Uterus (tissue), 4 donors: ENCODE data around the gene GRM3. TPM values are rescaled to one million over a fixed set of nuclear protein-coding genes. Genes with fewer than 3 reads are reported as not detected.

Experiments
- DNase-seq, 2 donors: peaks; one replicate each; pipeline ENCODE4 v3.0.0-alpha.2; 2019 to 2020
- H3K27ac ChIP-seq, 2 donors: fragments of 200-600 bp; sonication (generic); 1 replicate in 1 of 2; 2 replicates in 1 of 2; pipeline ENCODE4 v1.5.1; 2016 to 2018
- H3K27me3 ChIP-seq, 2 donors: fragments of 200-600 bp; sonication (generic); one replicate each; pipeline ENCODE4 v1.5.1; 2018 to 2019; ENCODE audit warnings: control low read depth in 1 of 2
- H3K36me3 ChIP-seq, 2 donors: fragments of 200-600 bp; sonication (generic); one replicate each; pipeline ENCODE4 v1.5.1; 2019; ENCODE audit warnings: control low read depth in 1 of 2
- H3K4me1 ChIP-seq, 2 donors: fragments of 200-600 bp; sonication (generic); one replicate each; pipeline ENCODE4 v1.5.1; 2018 to 2019; ENCODE audit warnings: control low read depth in 1 of 2
- H3K4me3 ChIP-seq, 2 donors: fragments of 200-600 bp; sonication (generic); 1 replicate in 1 of 2; 2 replicates in 1 of 2; pipeline ENCODE4 v1.5.1; 2018 to 2019; ENCODE audit warnings: mild to moderate bottlenecking in 1 of 2
- H3K9me3 ChIP-seq, 2 donors: fragments of 200-600 bp; sonication (generic); one replicate each; pipeline ENCODE4 v1.5.1; 2019; ENCODE audit warnings: control low read depth in 1 of 2
- CTCF ChIP-seq, 4 experiments: fragments of 200-600 bp in 2 of 4; fragments of 450-650 bp in 2 of 4; sonication (generic) in 2 of 4; IDR thresholded peaks; one replicate each; pipeline ENCODE4 v1.5.1; 2016 to 2019; ENCODE audit warnings: antibody characterized with exemption in 4 of 4, mild to moderate bottlenecking in 2 of 4, moderate library complexity in 1 of 4
- POLR2A ChIP-seq, 2 donors: fragments of 450-650 bp; IDR thresholded peaks; one replicate each; pipeline ENCODE4 v1.6.1; 2016; ENCODE audit warnings: antibody characterized with exemption in 2 of 2, mild to moderate bottlenecking in 1 of 2, moderate library complexity in 1 of 2
- intact Hi-C: fragments of 100-400 bp; cut with DNase I; formaldehyde crosslinking; loops from one replicate; pipeline ENCODE4 v1.15.1; 2023; ENCODE audit warnings: low total_unique reads
- total RNA-seq, 4 donors: library from RNA; depleted of rRNA in 3 of 4; stranded (reverse); fragments of >200 nt in 3 of 4; gene quantifications; one replicate each; pipeline versions ENCODE4 v1.1.0 to v1.2.4, GENCODE V29; 2014 to 2023
- donor health status: DM: yes; HTN: yes; CAD: no.

Gene GRM3
- total RNA-seq, 4 donors from 2014 or later = 2.1 TPM; not detected in 3

GRCh38 chr7:86884152-86884551, 240.4 kb downstream of the GRM3 start:
- no peak overlapping the region for H3K4me3 ChIP-seq
- intact Hi-C loops = no loop called here
- H3K9me3 ChIP-seq = no peaks in the 10 kb centered on the region
- no peaks in the 10 kb centered on the region for H3K36me3 ChIP-seq
- no peak for DNase-seq
- no peaks in the 10 kb centered on the region for H3K27me3 ChIP-seq
- no peaks in the 10 kb centered on the region for H3K4me1 ChIP-seq
- no peak overlapping the region for H3K27ac ChIP-seq
- TF ChIP-seq POLR2A (IDR thresholded peaks at IDR 0.05) (no peak), CTCF (IDR thresholded peaks at IDR 0.05) (no peak)

- no peaks in the 10 kb centered on the region for H3K36me3 ChIP-seq
- intact Hi-C loops = no loop called here
- TF ChIP-seq CTCF (IDR thresholded peaks at IDR 0.05) (no peak), POLR2A (IDR thresholded peaks at IDR 0.05) (no peak)
- DNase-seq = no peak
- H3K4me3 ChIP-seq = no peak overlapping the region
- no peaks in the 10 kb centered on the region for H3K27me3 ChIP-seq
- no peaks in the 10 kb centered on the region for H3K9me3 ChIP-seq
- H3K27ac ChIP-seq = no peak overlapping the region
- no peaks in the 10 kb centered on the region for H3K4me1 ChIP-seq
Observed at GRCh38 chr7:86889501-86889900, 245.8 kb downstream of the GRM3 start.

- no peaks in the 10 kb centered on the region for H3K36me3 ChIP-seq
- no peak for DNase-seq
- H3K4me3 ChIP-seq = no peak overlapping the region
- no peaks in the 10 kb centered on the region for H3K4me1 ChIP-seq
- intact Hi-C loops = no loop called here
- H3K27ac ChIP-seq = no peak overlapping the region
- H3K27me3 ChIP-seq = no peaks in the 10 kb centered on the region
- H3K9me3 ChIP-seq = no peaks in the 10 kb centered on the region
- no peak for TF ChIP-seq POLR2A (IDR thresholded peaks at IDR 0.05)
- no peak for TF ChIP-seq CTCF (IDR thresholded peaks at IDR 0.05)
Observed at GRCh38 chr7:86898171-86898570, 254.5 kb downstream of the GRM3 start.

GRCh38 chr7:86900886-86901285, 257.2 kb downstream of the GRM3 start:
- H3K36me3 ChIP-seq = no peaks in the 10 kb centered on the region
- no peak overlapping the region for H3K4me3 ChIP-seq
- H3K27me3 ChIP-seq = no peaks in the 10 kb centered on the region
- H3K9me3 ChIP-seq = no peaks in the 10 kb centered on the region
- intact Hi-C loops = no loop called here
- no peak overlapping the region for H3K27ac ChIP-seq
- no peaks in the 10 kb centered on the region for H3K4me1 ChIP-seq
- TF ChIP-seq CTCF (IDR thresholded peaks at IDR 0.05) = no peak
- TF ChIP-seq POLR2A (IDR thresholded peaks at IDR 0.05) = no peak
- DNase-seq = no peak

- Histone ChIP-seq H3K27ac (no peak overlapping the region), H3K36me3 (no peaks in the 10 kb centered on the region), H3K4me3 (no peak overlapping the region), H3K9me3 (no peaks in the 10 kb centered on the region), H3K27me3 (no peaks in the 10 kb centered on the region), H3K4me1 (no peaks in the 10 kb centered on the region)
- no peak for DNase-seq
- TF ChIP-seq POLR2A (IDR thresholded peaks at IDR 0.05) (no peak), CTCF (IDR thresholded peaks at IDR 0.05) (peak in 1 of 4 experiments; percentile 8)
- intact Hi-C loops = no loop called here
Observed at GRCh38 chr7:86904949-86905834, 261.5 kb downstream of the GRM3 start.
